Measurements from ENCODE around the gene GMCL2.

DNA sequence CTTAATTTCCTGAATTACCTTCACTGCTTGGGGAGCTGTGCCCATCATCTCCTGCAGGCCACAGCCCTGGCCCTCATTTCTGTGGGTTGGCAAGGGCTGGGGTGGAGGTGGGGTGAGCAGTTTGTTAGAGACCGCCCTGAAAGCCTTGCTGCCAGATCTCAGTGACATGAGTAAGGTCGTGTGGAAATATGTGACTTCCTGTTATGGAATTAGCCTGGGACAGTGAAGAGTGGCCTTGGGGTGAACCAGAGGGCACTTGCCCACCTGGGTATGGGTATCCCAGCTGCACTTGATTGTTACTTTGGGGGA lies 14.7 kb upstream of the GMCL2 start:
- no peak for TF ChIP-seq CTCF (IDR thresholded peaks at IDR 0.05)
- no peak for TF ChIP-seq POLR2A (IDR thresholded peaks at IDR 0.05)

All from right lobe of liver (tissue), 4 donors.